Measurements from ENCODE around the gene LRRK1. TPM values are rescaled to one million over a fixed set of nuclear protein-coding genes. Genes with fewer than 3 reads are reported as not detected.

LRRK1 gene
- total RNA-seq, 4 donors from 2014 or later, result 7.1 to 29.3 (median 8.5) TPM

DNA sequence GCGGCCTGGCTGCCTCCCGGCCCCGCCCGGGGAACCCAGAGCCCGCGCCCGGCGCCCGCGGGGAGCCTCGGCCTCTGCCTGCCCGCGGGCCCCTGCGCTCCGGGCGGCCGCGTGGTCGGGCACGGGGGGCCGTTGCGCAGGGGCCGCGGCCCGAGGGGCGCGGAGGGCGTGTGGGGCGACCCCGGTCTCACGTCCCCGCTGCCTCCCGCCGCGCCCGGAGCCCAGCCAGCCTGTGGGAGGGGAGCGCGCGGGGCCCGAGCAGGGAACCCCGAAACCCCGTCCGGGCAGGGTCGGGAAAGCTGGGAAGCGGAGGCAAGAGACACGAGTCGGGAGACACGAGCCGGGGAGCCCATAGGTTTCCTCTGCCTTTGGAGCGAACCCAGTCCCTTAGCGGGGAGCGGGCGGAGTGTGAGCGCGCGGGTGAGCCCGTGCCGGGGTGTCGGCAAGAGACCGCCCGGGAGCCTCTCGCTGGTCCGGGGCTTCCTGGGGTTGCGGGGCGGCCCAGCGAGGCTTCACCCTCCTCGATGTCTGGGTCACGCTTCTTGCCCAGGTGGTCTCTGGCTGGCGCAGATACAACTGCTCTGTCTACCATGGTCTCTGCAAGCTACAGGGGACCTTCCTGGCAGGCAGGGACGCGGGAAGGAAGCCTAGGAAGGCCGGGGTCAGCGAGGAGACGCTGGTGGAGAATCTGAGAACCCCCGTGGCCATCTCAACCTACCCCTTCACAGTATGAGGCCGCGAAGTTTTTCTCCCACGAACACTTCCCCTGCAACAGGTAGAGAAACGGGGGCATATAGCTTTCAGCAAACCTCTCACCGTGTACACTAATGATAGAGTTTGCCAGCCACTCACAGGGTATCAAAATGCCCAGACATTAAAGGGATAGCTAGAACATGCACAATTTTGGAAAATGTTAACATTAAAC lies 586 bp downstream of the LRRK1 start:
- H3K9me3 ChIP-seq, result no peaks in the 10 kb centered on the region
- 15 to 27% methylated on average over 16 to 27 of the region's 80 CpGs for WGBS, 2 donors
- peak; percentile 22 to 28 for DNase-seq
- peaks cover 0 to 9% of the 10 kb centered on the region in 2 donors for H3K4me1 ChIP-seq
- intact Hi-C loops (cut with DNase I), result loop anchor here (5.0 to 10.0 kb wide), 2 partner anchors 335 to 353 kb away; partner anchors contain the start of gene CHSY1
- H3K4me3 ChIP-seq (replicated peaks in 1 of 3), result peak overlapping the region in 2 of 3 donors; percentile 28 to 55
- H3K36me3 ChIP-seq, result no peaks in the 10 kb centered on the region
- no peak for TF ChIP-seq POLR2A (IDR thresholded peaks at IDR 0.05)
- TF ChIP-seq, protein P1, sequence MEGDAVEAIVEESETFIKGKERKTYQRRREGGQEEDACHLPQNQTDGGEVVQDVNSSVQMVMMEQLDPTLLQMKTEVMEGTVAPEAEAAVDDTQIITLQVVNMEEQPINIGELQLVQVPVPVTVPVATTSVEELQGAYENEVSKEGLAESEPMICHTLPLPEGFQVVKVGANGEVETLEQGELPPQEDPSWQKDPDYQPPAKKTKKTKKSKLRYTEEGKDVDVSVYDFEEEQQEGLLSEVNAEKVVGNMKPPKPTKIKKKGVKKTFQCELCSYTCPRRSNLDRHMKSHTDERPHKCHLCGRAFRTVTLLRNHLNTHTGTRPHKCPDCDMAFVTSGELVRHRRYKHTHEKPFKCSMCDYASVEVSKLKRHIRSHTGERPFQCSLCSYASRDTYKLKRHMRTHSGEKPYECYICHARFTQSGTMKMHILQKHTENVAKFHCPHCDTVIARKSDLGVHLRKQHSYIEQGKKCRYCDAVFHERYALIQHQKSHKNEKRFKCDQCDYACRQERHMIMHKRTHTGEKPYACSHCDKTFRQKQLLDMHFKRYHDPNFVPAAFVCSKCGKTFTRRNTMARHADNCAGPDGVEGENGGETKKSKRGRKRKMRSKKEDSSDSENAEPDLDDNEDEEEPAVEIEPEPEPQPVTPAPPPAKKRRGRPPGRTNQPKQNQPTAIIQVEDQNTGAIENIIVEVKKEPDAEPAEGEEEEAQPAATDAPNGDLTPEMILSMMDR (IDR thresholded peaks at IDR 0.05), result no peak
- H3K27ac ChIP-seq, result no peak overlapping the region
- no peaks in the 10 kb centered on the region for H3K27me3 ChIP-seq

DNA sequence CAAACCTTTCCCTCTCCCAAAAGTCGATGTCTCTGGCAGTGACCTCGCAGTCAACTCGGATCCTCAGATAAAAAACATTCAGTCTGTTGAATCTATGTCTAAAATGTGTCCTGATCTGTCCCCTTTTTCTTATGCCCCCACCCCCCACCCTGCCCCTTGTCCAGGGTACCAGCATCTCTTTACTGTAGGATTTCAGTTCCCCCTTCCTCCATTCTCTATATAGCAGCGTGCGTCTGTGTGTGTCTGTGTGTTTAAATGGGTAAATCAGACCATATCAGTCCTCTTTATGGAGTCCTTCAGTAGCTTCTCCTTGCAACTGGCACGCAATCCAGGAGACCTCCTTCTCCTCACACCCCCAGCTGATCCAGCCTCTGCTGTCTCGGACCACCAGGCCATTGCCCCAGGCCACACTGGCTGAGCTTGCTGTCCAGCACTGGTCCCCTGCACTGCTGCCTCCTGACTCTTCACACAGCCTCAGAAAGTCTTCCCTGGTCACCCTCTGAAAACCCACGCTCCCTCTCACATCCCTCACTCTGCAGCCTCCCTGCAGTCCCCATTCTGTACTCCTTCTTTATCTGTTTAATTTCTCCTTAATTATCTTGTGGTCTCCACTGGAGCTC lies 1.5 kb downstream of the LRRK1 start:
- 95 to 96% methylated on average over 8 of the region's 8 CpGs for WGBS, 2 donors
- no peak overlapping the region for H3K27ac ChIP-seq
- peaks cover 0 to 3% of the 10 kb centered on the region in 2 donors for H3K4me1 ChIP-seq
- H3K36me3 ChIP-seq, result no peaks in the 10 kb centered on the region
- H3K27me3 ChIP-seq, result no peaks in the 10 kb centered on the region
- no peaks in the 10 kb centered on the region for H3K9me3 ChIP-seq
- intact Hi-C loops (cut with DNase I), result loop anchor here (5.0 kb wide), 1 partner anchor 352 kb away; no protein-coding TSS in a partner anchor
- no peak for DNase-seq
- no peak overlapping the region for H3K4me3 ChIP-seq (replicated peaks in 1 of 3)
- TF ChIP-seq, protein P1 (IDR thresholded peaks at IDR 0.05), result no peak
- TF ChIP-seq POLR2A (IDR thresholded peaks at IDR 0.05), result no peak

DNA sequence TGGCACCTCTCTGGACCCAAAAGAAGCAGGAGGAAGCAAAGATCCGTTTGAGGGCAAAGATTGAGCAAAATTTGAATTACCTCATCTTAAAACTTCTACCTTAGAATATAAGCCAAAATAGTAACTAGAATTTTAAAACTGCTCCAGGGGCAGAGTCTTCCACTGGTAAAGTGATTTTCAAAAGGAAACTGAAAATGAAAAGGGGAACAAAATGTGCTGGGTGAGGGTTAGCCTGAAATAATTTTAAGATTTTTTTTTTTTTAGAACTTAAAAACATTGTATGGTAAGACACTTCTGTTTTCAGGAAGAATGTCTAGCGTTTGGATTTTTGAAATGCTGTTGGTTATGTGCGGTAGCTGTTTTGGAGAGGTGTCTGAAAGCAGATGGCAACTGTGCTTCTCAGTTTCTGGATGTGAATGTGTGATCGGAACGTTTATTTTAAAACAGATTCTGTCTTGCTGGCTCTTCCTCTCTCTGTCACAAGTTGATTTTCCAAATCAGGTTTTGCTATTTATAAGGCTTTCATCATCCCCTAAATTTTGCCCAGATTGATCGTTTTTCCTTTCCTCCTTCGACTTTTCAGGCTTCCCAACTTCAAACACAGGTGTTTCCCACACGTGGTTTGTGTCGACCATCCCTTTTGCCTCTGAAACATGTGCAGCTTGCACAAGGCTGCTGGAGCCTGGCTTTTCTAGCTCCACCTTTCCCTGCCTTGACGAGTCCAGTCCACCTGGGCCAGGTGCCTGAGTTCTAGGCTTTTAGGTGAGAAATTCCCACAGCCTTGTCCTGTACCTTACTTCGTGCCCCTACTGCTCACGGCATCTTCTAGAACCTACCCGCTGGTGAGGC lies 3.3 kb downstream of the LRRK1 start:
- no peak for DNase-seq
- peaks cover 0 to 3% of the 10 kb centered on the region in 2 donors for H3K4me1 ChIP-seq
- 77 to 82% methylated on average over 13 of the region's 13 CpGs for WGBS, 2 donors
- no peak overlapping the region for H3K27ac ChIP-seq
- no peak for TF ChIP-seq POLR2A (IDR thresholded peaks at IDR 0.05)
- TF ChIP-seq, protein P1 (IDR thresholded peaks at IDR 0.05), result no peak
- intact Hi-C loops (cut with DNase I), result loop anchor here (5.0 kb wide), 1 partner anchor 350 kb away; no protein-coding TSS in a partner anchor
- no peaks in the 10 kb centered on the region for H3K36me3 ChIP-seq
- no peak overlapping the region for H3K4me3 ChIP-seq (replicated peaks in 1 of 3)
- H3K9me3 ChIP-seq, result no peaks in the 10 kb centered on the region
- no peaks in the 10 kb centered on the region for H3K27me3 ChIP-seq

DNA sequence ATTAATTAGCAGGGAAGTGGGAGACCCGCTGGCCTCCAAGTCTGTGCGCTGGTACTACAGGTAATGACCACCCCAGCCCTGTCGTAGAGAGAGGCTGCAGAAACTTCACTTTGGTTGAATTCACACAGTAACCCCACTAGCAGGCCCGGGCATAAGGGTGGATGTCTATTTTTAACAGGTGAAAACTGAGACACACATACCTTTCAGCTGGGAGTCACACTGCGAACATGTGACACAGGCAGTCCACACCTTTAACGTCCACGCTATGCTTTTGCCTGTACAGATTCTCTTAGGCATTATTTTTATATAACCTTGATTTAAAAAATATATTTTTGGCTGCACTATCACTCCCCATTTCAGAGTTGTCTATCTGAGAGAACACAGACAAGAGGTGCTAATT lies 3.9 kb downstream of the LRRK1 start:
- DNase-seq, result no peak
- WGBS, 2 donors, result 91 to 93% methylated on average over 7 of the region's 7 CpGs
- Histone ChIP-seq H3K4me3 (replicated peaks in 1 of 3) (no peak overlapping the region), H3K27ac (no peak overlapping the region), H3K9me3 (no peaks in the 10 kb centered on the region), H3K36me3 (no peaks in the 10 kb centered on the region), H3K27me3 (no peaks in the 10 kb centered on the region), H3K4me1 (no peaks in the 10 kb centered on the region)
- intact Hi-C loops (cut with DNase I), result loop anchor here (5.0 kb wide), 1 partner anchor 349 kb away; no protein-coding TSS in a partner anchor
- TF ChIP-seq POLR2A (IDR thresholded peaks at IDR 0.05), result no peak
- TF ChIP-seq, protein P1 (IDR thresholded peaks at IDR 0.05), result no peak

All from thyroid gland (tissue), 4 donors.